HepG2 (cell line): Measurements from ENCODE around the gene ZXDC. TPM values are rescaled to one million over a fixed set of nuclear protein-coding genes. Genes with fewer than 3 reads are reported as not detected.
A peak's percentile ranks its signal among the peaks of the same experiment; 100 is the strongest.

Source experiments
- ARNTL ChIP-seq: sonication (generic); formaldehyde crosslinking; IDR thresholded peaks from 2 replicates; pipeline ENCODE4 v1.4.0; 2020; ENCODE audit warnings: mild to moderate bottlenecking, missing genetic modification reagents
- CTCF ChIP-seq: sonication (generic); formaldehyde crosslinking; IDR thresholded peaks from 2 replicates; pipeline ENCODE4 v1.5.0; 2020; ENCODE audit warnings: mild to moderate bottlenecking, missing genetic modification reagents, moderate library complexity
- HMGXB4 ChIP-seq, 2 experiments: sonication (generic) in 1 of 2; formaldehyde crosslinking in 1 of 2; IDR thresholded peaks; 2 replicates each; pipeline versions ENCODE4 v1.4.0 to v1.6.1; 2018 to 2020; ENCODE audit warnings: missing genetic modification reagents in 2 of 2, borderline replicate concordance in 1 of 2, low read depth in 1 of 2, mild to moderate bottlenecking in 1 of 2, missing biosample characterization in 1 of 2
- IRF9 ChIP-seq: sonication (generic); formaldehyde crosslinking; IDR thresholded peaks from 2 replicates; pipeline ENCODE4 v1.8.0; 2022; ENCODE audit warnings: missing genetic modification reagents, mild to moderate bottlenecking, borderline replicate concordance
- NCOA1 ChIP-seq: sonication (generic); formaldehyde crosslinking; IDR thresholded peaks from 2 replicates; pipeline ENCODE4 v1.9.0; 2021; ENCODE audit warnings: missing genetic modification reagents
- RFX3 ChIP-seq: IDR thresholded peaks from 2 replicates; pipeline ENCODE4 v1.6.1; 2016; ENCODE audit warnings: missing biosample characterization, missing genetic modification reagents
- ZNF138 ChIP-seq: sonication (generic); formaldehyde crosslinking; IDR thresholded peaks from 2 replicates; pipeline ENCODE4 v1.5.0; 2020; ENCODE audit warnings: mild to moderate bottlenecking, low read depth, missing genetic modification reagents
- ZNF263 ChIP-seq: sonication (generic); formaldehyde crosslinking; IDR thresholded peaks from 2 replicates; pipeline ENCODE4 v1.4.0; 2020; ENCODE audit warnings: missing genetic modification reagents
- ZNF383 ChIP-seq: sonication (generic); formaldehyde crosslinking; IDR thresholded peaks from 2 replicates; pipeline ENCODE4 v1.4.0; 2020; ENCODE audit warnings: missing genetic modification reagents, mild to moderate bottlenecking, borderline replicate concordance
- ZNF800 ChIP-seq: sonication (generic); formaldehyde crosslinking; IDR thresholded peaks from 2 replicates; pipeline ENCODE4 v1.4.0; 2020; ENCODE audit warnings: missing genetic modification reagents
- polyA plus RNA-seq, 8 experiments: library from polyadenylated mRNA; depleted of rRNA in 3 of 8; stranded (reverse) in 7 of 8; unstranded in 1 of 8; fragments of >200 nt; fragmentation: Illumina TruSeq in 4 of 8; extraction: Trizol in 4 of 8; gene quantifications; 2 replicates each; pipeline versions ENCODE4 v1.2.1 to v1.2.3, GENCODE V29; 2011 to 2016; ENCODE audit warnings: low read depth in 4 of 8, missing spikeins in 1 of 8, mixed read lengths in 1 of 8; ENCODE audit not compliant: insufficient read depth in 1 of 8
- total RNA-seq, 5 experiments: library from RNA; depleted of rRNA; stranded (reverse); fragments of >200 nt; fragmentation: Illumina TruSeq; extraction: Trizol; gene quantifications; 2 replicates each; pipeline ENCODE4 v1.2.3, GENCODE V29; 2016; ENCODE audit warnings: low read depth in 1 of 5

Gene ZXDC
- total and polyA plus RNA-seq, 2 of the 13 experiments (the other 11 are each of a cell fraction or from before 2014, with no cell fraction given), result 17.6 to 21.2 TPM

GRCh38 chr3:126487151-126487771, 11.6 kb upstream of the ZXDC start (continued):
- TF ChIP-seq ZNF800, result 0 out of 2 replicates have a peak, but pooled peaks have one; percentile 20
- peak; percentile 60 for TF ChIP-seq CTCF (CRISPR knock-in tag)
- TF ChIP-seq ZNF263 (CRISPR knock-in tag), result peak; percentile 60; the same call in 1 of the 2 replicates
- no peak for TF ChIP-seq ZNF383 (CRISPR knock-in tag)
- TF ChIP-seq ARNTL (CRISPR knock-in tag), result peak; percentile 79
- 0 out of 2 replicates have a peak, but pooled peaks have one; percentile 58 for TF ChIP-seq NCOA1
- no peak for TF ChIP-seq RFX3
- TF ChIP-seq IRF9 (CRISPR knock-in tag), result no peak
- TF ChIP-seq ZNF138, result no peak
- TF ChIP-seq HMGXB4 (CRISPR knock-in tag; IDR thresholded peaks at IDR 0.05; ENCODE audit: borderline replicate concordance in 1 of 2, low read depth in 1 of 2), result peak in 1 of 2 experiments; percentile 65; a peak in 1 of 4 replicates
- TF ChIP-seq, all 625 proteins: peak for 51
